ENCODE results near the gene TTBK1.

GRCh38 chr6:43328528-43328927 is 85.2 kb downstream of the TTBK1 start:
- TF ChIP-seq, protein P1, sequence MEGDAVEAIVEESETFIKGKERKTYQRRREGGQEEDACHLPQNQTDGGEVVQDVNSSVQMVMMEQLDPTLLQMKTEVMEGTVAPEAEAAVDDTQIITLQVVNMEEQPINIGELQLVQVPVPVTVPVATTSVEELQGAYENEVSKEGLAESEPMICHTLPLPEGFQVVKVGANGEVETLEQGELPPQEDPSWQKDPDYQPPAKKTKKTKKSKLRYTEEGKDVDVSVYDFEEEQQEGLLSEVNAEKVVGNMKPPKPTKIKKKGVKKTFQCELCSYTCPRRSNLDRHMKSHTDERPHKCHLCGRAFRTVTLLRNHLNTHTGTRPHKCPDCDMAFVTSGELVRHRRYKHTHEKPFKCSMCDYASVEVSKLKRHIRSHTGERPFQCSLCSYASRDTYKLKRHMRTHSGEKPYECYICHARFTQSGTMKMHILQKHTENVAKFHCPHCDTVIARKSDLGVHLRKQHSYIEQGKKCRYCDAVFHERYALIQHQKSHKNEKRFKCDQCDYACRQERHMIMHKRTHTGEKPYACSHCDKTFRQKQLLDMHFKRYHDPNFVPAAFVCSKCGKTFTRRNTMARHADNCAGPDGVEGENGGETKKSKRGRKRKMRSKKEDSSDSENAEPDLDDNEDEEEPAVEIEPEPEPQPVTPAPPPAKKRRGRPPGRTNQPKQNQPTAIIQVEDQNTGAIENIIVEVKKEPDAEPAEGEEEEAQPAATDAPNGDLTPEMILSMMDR (IDR thresholded peaks at IDR 0.05): no peak
- no peak for TF ChIP-seq POLR2A (IDR thresholded peaks at IDR 0.05)
